ENCODE measurements around the gene SNX9.
"Not testable (repeated sequence)": the region's sequence is repeated elsewhere in the genome, so short reads cannot be mapped to it uniquely, and the experiment has no call there.

SNX9 gene

GRCh38 chr6:157927011-157927410 lies 104.0 kb downstream of the SNX9 start:
- DNase-seq (ENCODE audit: low read depth), result no peak

GRCh38 chr6:157928428-157928827 lies 105.4 kb downstream of the SNX9 start:
- DNase-seq (ENCODE audit: low read depth), result no peak

- DNase-seq (ENCODE audit: low read depth), result no peak
Measured at GRCh38 chr6:157929076-157929475, 106.0 kb downstream of the SNX9 start.

- DNase-seq (ENCODE audit: low read depth), result no peak
Measured at GRCh38 chr6:157929765-157930319, 106.8 kb downstream of the SNX9 start.

GRCh38 chr6:157935786-157936185 lies 112.7 kb downstream of the SNX9 start:
- DNase-seq (ENCODE audit: low read depth), result no peak

- DNase-seq (ENCODE audit: low read depth), result no peak
Measured at GRCh38 chr6:157937318-157937717, 114.3 kb downstream of the SNX9 start.

GRCh38 chr6:157937916-157938315 lies 114.9 kb downstream of the SNX9 start:
- DNase-seq (ENCODE audit: low read depth), result no peak

GRCh38 chr6:157940375-157941036 lies 117.5 kb downstream of the SNX9 start:
- peak; percentile 32 for DNase-seq (ENCODE audit: low read depth)

- DNase-seq (ENCODE audit: low read depth), result no peak
Measured at GRCh38 chr6:157941101-157941863, 118.2 kb downstream of the SNX9 start.

GRCh38 chr6:157942351-157942750 lies 119.3 kb downstream of the SNX9 start:
- DNase-seq (ENCODE audit: low read depth), result no peak

GRCh38 chr6:157943249-157943963 lies 120.4 kb downstream of the SNX9 start:
- DNase-seq (ENCODE audit: low read depth), result no peak

GRCh38 chr6:157943964-157944283 lies 120.9 kb downstream of the SNX9 start:
- DNase-seq (ENCODE audit: low read depth), result no peak

- peak; percentile 27 for DNase-seq (ENCODE audit: low read depth)
Measured at GRCh38 chr6:157944983-157945931, 122.2 kb downstream of the SNX9 start.

GRCh38 chr6:157946053-157946617 lies 123.1 kb downstream of the SNX9 start:
- DNase-seq (ENCODE audit: low read depth), result no peak

GRCh38 chr6:157946865-157947532 lies 124.0 kb downstream of the SNX9 start:
- no peak for DNase-seq (ENCODE audit: low read depth)

GRCh38 chr6:157950899-157951298 lies 127.9 kb downstream of the SNX9 start:
- not testable (repeated sequence) for DNase-seq (ENCODE audit: low read depth)

- DNase-seq (ENCODE audit: low read depth), result no peak
Measured at GRCh38 chr6:157951828-157952227, 128.8 kb downstream of the SNX9 start.

GRCh38 chr6:157952861-157953351 lies 129.9 kb downstream of the SNX9 start:
- no peak for DNase-seq (ENCODE audit: low read depth)

- DNase-seq (ENCODE audit: low read depth), result no peak
Measured at GRCh38 chr6:157953580-157954091, 130.6 kb downstream of the SNX9 start.

Measured in activated T-cell treated with anti-CD3 and anti-CD28 coated beads for 24 hours (primary cell).